Stromal cell of bone marrow (primary cell): ENCODE results near the gene SLC15A2.
"Not testable (repeated sequence)": the region's sequence is repeated elsewhere in the genome, so short reads cannot be mapped to it uniquely, and the experiment has no call there.

Experiments used
- DNase-seq: peaks from one replicate; pipeline ENCODE4 v3.0.0-alpha.2; 2012; ENCODE audit warnings: low read depth

Gene SLC15A2, protein sequence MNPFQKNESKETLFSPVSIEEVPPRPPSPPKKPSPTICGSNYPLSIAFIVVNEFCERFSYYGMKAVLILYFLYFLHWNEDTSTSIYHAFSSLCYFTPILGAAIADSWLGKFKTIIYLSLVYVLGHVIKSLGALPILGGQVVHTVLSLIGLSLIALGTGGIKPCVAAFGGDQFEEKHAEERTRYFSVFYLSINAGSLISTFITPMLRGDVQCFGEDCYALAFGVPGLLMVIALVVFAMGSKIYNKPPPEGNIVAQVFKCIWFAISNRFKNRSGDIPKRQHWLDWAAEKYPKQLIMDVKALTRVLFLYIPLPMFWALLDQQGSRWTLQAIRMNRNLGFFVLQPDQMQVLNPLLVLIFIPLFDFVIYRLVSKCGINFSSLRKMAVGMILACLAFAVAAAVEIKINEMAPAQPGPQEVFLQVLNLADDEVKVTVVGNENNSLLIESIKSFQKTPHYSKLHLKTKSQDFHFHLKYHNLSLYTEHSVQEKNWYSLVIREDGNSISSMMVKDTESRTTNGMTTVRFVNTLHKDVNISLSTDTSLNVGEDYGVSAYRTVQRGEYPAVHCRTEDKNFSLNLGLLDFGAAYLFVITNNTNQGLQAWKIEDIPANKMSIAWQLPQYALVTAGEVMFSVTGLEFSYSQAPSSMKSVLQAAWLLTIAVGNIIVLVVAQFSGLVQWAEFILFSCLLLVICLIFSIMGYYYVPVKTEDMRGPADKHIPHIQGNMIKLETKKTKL

DNA sequence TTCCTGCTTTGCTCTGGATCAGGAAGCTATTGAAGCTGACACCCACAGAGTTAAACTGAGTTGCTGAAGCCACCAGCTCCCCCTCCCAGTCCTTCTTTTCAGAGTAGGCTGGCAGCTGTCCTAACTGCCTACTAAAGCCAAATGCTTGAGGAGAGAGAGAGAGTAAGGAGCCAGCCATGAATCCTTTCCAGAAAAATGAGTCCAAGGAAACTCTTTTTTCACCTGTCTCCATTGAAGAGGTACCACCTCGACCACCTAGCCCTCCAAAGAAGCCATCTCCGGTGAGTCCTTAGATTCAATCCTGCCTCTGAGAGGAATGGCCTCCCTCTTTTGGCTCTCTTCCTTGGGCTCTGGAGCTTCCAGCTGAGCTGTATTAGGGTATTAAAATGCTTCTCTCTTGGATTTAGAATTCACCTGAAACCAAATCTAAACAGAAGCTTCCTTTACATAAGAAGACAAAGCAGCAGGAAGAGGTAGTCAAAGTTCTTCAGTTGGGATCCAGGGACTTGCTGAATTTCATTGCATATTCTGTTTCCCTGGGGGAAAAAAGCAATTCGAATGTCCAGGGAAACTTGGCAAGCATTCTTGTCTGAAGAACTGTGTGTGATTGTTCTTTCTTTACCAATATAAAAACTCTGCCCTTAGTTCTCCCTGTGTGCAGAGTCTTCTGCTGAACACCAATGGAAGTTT, at the start of gene SLC15A2:
Gene SLC15A2, plus strand, starts transcription at position 101 of the 690 bp plus-strand sequence. Its CDS starts 76 bp downstream, at position 177.
- DNase-seq, result peak; percentile 6

DNA sequence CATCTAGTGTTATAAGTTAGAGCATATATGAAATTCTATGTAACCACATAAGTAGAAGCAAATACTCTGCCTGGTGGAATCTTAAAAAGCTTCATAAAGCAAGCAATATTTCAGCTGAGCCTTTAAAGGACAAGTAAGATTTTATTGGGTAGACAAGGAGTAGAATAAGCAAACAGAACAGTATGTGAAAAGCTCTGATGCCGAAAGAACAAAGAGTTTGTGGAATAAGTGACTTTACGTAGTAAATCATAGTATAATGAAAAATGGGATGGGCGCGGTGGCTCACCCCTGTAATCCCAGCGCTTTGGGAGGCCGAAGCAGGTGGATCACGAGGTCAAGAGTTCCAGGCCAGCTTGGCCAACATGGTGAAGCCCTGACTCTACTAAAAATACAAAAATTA, 49.3 kb upstream of the SLC15A2 start:
- DNase-seq, result no peak

DNA sequence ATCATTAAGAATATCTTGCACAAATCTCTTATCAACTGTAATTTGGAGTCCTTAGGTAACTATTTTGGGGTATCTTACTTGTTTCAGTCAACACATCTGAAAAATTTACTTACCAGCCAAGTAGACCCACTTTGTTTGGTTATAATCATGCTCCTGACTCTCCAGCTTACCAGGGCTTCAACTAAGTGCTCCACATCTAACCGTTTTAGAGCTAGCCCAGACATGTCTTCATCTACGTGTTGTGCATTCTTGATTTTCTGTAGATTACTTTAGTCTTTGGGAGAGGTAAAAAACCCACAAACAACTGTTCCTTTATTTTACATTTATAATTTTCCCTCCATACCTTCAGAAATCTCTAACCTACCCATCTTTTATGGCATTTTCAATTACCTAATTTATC, 41.9 kb upstream of the SLC15A2 start:
- DNase-seq, result no peak

DNA sequence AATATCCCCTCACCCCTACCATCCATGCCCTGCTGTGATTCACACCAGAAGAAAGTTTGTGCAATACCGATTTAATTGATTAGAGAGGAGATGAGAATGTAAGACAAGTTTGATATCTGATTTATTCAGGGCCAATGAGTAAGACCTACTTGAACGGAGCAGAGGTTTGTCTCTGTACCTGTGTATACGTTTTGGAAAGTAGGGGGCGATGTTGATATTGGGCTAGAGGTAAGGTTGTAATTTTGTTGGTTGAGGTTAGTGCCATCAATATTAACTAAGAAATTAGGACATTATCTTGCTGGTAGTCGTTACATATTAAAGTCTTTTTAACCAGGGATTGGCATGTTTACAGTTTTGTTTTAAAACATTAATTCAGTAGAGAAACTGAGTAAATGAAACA, 38.6 kb upstream of the SLC15A2 start:
- no peak for DNase-seq

DNA sequence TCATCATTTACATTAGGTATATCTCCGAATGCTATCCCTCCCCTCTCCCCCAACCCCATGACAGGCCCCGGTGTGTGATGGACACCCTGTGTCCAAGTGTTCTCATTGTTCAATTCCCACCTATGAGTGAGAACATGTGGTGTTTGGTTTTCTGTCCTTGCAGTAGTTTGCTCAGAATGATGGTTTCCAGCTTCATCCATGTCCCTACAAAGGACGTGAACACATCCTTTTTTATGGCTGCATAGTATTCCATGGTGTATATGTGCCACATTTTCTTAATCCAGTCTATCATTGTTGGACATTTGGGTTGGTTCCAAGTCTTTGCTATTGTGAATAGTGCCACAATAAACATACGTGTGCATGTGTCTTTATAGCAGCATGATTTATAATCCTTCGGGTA, 36.4 kb upstream of the SLC15A2 start:
- not testable (repeated sequence) for DNase-seq

DNA sequence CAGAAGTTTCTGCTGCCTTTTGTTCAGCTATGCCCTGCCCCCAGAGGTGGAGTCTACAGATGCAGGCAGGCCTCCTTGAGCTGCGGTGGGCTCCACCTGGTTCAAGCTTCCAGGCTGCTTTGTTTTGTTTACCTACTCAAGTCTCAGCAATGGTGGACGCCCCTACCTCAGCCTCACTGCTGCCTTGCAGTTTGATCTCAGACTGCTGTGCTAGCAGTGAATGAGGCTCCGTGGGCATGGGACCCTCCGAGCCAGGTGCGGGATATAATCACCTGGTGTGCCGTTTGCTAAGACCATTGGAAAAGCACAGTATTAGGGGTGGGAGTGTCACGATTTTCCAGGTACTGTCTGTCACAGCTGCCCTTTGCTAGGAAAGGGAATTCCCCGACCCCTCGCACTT, 31.0 kb upstream of the SLC15A2 start:
- not testable (repeated sequence) for DNase-seq

DNA sequence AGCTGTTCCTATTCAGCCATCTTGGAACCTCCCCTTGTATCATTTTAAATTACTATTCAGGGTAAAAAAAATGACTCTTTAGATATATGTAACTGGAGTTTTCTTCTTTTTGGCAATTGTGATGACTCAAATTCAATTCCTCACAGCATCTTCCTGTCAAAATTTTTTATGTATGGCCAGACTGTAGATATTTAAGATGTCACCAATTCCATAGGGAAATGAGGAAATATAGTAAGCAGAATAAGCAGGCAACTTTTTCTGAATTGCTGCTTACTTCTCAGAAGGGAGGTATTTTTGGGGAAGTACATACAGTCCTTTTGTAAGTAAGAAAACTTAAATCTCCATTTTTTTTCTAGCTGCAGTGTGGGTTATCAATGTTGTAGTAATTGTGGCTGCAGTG, 30.4 kb upstream of the SLC15A2 start:
- no peak for DNase-seq

DNA sequence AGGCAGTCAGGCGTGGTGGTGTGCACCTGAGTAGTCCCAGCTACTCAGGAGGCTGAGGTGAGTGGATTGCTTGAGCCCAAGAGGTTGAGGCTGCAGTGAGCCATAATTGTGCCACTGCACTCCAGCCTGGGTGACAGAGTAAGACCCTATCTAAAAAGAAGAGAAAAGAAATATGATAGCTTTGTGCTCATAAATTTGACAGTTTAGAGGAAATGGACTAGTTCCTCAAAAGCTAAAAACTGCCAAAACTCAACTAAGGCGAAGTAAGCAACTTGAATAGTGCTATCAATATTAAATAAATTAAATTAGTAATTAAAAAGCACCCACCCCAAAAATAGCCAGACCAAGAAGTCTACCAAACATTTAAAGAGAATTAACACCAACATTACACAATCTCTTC, 24.5 kb upstream of the SLC15A2 start:
- DNase-seq, result no peak

DNA sequence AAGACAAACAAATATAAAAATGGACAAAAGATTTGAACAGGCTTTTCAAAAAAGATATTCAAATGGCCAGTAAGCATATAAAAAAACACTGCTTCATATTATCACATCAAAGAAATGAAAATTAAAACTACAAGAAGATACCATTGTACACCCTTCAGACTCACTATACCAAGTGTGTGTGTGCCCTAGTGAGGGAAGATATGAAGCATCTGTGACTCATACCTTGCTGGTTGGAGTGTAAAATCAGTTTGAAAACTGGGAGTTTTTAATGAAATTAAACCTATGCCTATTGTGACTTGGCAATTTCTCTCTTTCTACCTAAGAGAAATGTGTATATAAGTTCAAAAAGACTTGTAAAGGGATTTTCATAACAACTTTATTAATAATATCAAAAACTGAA, 23.5 kb upstream of the SLC15A2 start:
- DNase-seq, result no peak

DNA sequence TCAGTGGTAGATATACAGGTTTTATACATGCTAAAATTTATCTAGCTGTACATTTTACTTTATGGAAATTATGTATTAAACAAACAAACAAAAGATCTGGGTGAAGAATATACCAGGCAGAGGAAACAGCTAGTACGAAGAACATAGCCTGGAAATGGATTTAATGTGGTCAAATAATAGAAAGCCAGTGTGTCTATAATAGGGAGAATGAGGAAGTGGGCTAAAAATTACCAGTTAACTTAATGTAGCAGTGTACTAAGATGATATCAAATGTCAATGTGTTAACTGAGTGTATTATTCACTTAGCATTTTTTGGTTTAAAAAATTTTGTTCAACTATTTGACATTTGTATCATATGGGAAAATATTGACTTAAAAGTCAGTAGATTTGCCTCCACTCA, 22.8 kb upstream of the SLC15A2 start:
- no peak for DNase-seq

DNA sequence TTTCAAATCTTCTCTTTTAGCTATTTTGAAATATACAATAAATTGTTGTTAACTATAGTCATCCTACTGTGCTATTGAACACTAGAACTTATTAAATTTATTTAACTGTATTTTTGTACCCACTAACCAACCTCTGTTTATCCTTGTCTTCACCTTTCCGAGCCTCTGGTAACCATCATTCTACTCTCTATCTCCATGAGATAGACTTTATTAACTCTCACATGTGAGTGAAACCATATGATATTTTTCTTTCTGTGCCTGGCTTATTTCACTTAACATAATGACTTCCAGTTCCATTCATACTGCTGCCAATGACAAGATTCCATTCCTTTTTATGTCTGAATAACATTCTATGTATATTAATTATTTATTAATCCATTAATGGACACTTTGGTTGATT, 15.8 kb upstream of the SLC15A2 start:
- no peak for DNase-seq

DNA sequence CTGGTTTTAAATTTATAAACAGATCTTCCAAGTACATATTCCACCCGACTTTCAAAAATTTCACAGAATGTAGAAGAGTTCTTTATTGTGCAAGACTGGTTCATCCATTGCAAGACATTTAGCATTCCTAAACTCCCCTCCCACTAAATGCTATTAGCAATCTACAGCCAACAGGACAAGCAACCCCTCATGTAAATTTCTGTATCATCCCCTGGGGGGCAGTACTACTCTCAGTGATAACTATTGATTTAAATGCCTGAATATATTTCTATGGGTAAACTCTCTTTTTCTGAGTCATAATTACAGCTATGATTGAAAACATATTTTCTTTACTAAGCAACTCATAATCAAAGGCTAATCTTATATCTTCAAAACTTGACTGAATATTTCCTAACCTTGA, 10.7 kb upstream of the SLC15A2 start:
- DNase-seq, result no peak

DNA sequence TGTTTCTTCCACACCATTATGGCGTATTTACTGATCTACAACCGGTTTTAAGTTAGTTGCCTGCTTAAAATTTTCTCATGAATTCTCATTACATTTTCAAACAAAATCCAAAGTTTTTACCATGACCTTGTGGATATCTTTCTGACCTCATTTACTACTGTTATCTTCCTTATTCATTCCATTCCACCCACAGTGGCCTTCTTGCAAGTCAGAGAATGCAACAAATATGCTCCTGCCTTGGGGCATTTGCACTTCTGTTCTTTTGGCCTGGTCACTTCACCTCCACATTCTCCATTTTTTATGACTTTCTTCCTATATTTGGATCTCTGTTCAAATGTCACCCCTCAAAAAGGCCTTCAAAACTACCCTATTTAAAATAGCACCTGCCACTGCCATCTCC, 8.8 kb upstream of the SLC15A2 start:
- DNase-seq, result no peak

DNA sequence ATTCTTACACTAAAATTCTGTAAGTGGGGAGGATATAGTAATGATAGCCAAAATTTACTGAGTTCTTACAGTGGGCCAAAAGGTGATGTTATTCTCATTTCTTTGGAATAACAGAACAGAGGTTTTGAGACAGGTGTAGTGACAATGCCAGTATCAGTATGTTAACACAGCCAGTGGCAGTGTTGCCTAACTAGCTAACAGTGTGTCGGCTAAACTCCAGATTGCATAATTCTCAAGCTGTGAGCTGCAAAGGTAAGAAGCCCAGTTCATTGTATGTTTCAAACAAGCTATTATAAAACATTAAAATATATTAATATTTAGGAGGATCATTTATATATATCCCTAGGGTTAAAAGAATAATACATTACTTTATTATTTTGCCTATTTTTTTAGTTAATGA, 920 bp downstream of the SLC15A2 start:
- DNase-seq, result no peak

DNA sequence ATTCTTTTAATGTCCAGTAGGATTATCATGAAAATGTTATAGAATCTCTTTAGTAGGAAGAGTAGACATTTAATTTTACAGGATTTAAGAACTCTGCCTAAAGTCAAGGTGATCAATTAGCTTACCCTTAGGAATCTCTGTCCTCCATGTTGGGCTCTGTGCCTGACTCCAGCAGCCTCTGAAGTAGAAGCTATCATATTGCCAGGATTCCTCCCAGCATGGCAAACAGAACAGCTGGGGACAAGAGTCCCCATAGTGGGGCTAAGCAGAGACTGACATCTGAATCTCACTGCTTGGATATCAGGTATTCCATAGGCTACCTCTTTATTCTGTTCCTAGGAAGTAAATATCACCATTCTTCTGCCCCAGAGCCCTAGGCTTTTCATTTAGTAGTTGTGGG, 1.5 kb downstream of the SLC15A2 start:
- DNase-seq, result no peak

DNA sequence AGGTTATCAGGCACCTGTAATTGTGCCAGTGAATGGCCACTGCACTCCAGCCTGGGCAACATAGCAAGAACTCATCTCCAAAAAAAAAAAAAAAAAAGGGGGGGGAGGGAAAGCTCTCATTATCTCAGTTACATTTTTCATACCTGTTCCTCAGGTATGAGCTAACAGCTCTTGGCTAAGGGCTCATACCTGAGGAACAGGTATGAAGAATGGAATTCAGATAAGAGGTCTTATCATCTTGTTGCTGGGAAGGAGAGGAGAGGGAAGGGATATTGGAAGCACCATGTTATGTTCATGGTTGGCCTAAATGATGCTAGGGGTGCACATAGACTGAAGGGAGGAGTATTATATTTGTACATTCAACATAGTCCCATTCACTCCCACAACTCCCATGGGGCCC, 2.6 kb downstream of the SLC15A2 start:
- DNase-seq, result no peak

DNA sequence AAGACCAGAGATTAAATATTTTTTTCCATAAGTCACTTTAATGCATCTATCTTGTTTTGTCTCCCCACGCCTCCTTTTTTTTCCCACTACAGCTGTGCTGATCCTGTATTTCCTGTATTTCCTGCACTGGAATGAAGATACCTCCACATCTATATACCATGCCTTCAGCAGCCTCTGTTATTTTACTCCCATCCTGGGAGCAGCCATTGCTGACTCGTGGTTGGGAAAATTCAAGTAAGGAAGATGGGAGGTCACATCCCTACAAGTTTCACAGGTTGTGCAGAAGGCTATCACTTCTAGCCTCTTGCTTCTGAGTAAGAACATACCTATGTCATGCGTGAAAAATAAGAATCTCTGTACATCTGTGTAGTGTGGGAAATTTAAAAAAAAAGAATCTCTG, 3.1 kb downstream of the SLC15A2 start:
- DNase-seq, result no peak

DNA sequence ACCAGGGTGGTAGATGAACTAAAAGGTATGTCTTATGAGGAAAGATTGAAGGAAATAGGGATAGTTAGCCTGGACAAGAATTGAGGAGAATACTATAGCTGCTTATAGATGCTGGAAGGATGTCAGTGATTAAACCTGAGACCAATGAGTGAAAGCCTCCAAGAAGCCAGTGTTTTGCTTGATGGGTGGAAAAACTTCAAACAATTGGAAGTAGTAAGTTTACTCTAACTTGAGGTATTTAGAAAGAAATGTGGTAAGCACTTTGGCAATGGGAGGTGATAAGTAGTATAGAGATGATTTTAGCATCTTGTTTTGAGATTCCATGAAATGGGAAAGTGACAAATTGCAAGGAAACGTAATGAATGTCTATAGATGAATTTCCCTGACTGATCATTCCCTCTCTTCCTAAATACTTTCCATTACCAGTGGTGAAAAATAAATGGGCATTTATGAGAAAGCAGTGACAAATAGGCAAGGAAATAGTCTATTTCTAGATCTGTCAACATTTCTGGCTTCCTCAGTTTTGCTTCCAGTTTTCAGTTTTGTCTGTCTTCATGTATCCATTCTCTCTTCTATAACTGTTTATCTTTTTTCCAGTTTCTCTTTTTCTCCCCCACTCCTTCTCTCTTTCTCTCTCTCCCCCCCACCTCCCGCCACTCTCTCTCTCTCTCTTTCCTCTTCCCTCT, 19.2 kb downstream of the SLC15A2 start:
- no peak for DNase-seq

DNA sequence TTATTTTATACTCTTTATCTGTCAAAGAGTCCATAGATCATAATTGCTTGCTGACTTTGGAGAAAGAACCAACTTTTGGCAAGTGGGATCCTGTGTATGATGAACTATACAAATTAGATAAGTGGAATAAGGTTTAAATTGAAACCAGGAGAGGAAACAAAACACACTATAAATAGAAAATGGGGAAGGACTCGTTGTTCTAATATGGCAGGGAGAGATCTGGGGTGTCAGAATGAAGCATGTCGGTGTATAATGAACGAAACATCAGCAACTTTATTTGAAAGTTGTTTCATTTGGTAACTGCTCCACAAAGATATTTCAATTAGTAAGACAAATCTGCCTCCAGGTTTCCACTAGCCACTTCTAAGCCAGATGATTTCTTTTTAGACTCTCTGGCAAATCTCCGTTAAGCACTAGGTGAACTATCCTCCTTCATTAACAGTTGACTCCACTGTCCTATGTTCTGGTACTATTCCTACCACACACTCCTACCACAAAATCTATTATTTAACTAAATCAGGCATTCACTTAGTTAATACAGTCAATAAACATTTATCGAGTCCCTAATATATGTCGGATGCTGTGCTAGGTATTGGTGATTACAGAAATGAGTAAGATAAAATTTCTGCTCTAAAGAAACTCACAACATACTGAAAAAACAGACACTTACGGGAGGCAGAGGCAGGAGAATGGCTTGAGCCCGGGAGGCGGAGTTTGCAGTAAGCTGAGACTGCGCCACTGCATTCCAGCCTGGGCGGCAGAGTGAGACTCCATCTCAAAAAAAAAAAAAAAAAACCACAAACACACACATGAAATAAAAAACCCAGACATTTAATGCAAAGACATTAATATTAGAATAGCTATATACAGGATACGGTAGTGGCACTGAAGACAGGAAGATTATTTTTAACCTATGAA, 20.1 kb downstream of the SLC15A2 start:
- DNase-seq, result no peak

DNA sequence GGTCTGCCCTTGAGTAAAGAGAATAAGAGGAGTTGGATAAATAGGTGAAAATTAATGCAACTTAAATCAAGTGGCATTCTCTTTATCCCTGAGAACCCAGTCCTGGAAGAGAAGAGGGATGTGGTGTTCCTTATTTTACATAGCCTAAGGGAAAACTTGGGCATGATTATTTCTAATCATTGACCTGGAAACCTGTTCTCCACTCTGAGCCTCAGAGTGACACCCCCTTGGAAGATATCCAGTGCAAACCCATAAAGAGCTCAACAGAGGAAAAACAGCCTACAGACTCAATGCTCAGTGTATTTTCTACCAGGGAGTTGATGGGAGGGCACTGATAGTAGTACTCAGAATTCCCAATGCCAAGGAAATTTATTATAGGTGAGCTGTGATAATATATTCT, 22.0 kb downstream of the SLC15A2 start:
- DNase-seq, result no peak

DNA sequence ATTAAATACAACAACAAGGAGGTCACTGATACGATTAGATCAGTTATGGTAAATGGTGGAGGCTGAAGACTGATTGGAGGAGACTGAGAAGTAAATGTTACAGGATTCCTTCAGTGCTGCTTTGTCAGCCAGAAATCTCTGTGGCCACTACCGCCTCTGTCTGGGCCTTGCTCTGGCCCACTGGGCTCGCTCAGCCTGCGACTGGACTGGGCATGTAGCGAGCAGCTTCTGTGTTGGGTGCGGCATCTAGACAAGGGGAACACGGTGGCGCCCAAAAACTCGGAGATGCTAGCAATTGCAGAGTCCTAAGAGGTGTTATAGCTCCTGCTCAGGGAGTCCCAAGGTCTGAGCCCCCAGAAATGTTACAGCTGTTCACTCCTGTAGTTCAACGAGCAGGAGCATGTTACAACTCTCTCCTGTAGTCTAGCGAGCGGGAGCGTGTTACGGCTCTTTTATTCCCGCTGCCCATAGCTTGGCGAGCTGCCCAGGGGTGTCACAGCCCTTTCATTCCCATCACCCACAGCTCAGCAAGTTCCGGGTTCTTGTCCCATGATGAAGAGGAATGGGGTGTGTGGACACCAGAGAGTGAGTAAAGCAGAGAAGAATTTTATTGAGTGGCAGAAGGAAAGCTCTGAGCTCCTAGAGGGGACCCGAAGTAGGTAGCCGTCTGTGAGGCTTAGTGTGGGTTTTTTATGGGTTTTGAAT, 24.7 kb downstream of the SLC15A2 start:
- no peak for DNase-seq
